Stimulated activated CD4-positive, alpha-beta T cell treated with anti-CD3 and anti-CD28 coated beads, TNF-alpha, amount 100 ng/mL, for 1 hour (primary cell): ENCODE data around the gene ARSJ.
"Not testable (repeated sequence)": the region's sequence is repeated elsewhere in the genome, so short reads cannot be mapped to it uniquely, and the experiment has no call there.

Experiments used
- DNase-seq, 3 donors: peaks; one replicate each; pipeline ENCODE4 v3.0.0-alpha.2; 2020; ENCODE audit warnings: low read depth in 3 of 3, low spot score in 1 of 3

Gene ARSJ

DNA sequence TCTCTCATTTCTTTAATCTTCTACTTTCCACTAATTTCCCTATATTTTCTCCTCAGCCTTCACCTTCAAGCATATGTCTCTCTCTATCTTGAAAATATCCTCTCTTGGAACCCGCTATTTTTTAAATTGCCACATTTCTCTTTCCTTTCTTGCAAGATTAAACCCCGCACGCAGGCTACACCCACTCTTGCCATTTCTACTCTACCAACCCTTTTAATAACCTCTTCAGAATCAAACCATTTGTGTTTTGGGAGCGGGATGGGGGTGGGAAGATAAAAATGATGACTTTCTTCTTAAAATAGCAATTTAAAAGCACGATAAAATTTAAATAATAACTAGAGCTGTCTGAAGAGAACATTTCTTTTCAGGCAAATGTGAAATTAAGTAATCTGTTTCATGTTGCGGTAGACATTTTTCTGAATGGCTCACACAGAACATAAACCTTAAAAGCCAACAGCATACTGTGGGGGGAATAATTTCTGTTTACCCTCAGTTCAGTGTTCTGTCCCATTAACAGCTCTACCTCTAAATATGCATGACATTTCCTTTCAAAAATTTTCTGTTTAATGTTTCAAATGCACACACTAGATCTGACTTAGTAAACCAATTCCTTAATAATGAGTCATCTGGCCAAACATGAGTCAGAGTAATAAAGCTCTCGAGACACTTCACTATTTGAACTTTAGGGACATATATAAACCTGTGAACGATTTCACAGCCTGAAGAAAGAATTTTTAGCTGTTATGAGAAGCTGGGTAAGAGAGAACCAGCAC is 20.5 kb downstream of the ARSJ start:
- no peak for DNase-seq

DNA sequence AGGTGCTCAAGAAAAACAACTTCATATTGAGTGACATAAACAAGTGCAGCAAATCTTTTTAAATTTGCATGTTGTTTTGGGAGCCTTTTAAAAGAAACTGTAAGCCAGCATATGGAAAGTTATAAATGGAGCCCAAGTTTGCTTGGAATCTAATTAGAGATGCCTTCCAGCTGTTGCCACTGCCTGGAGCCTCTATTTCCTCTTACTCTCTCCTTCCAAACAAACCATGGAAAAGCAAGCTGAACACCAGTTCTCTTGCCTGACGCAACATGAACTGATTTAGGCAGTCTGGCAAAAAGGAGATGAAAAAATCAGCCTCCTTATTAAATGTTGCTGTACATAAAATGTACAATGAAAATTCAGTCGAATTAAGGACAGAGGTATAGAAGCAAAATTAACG is 21.5 kb downstream of the ARSJ start:
- no peak for DNase-seq

DNA sequence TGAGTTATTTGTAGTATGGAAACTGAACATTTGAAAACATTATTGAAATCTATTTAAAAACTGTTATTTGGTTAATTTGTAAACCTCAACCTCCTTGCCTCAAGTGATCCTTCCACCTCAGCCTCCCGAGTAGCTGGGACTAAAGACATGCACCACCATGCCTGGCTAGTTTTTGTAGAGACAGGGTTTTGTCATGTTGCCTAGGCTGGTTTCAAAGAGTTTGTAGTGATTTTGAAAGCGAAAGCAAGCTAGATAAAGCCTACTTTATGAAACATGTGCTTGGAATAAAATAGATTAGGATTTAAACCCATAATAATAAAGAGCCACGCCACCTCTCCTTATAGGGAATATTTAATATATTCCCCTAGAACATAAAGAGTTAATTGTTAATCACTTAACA is 23.5 kb downstream of the ARSJ start:
- no peak for DNase-seq

DNA sequence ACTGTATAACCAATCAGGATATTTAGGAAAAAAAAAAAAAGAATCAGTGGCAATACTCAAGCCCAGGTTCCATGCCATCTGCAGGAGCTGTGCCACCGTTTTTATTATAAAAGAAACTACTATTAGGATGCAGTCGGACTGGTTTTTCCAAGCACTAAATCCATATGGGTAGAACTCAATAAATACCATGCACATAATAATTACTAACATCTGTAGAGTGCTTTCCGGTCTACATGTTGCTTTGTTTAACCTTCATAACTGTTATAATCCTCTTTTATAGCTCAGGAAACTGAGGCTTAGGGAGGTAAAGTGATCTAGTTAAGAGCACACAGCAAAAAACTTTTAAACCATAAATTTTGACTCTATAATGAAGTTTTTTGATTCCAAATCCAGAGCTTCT is 24.0 kb downstream of the ARSJ start:
- no peak for DNase-seq

DNA sequence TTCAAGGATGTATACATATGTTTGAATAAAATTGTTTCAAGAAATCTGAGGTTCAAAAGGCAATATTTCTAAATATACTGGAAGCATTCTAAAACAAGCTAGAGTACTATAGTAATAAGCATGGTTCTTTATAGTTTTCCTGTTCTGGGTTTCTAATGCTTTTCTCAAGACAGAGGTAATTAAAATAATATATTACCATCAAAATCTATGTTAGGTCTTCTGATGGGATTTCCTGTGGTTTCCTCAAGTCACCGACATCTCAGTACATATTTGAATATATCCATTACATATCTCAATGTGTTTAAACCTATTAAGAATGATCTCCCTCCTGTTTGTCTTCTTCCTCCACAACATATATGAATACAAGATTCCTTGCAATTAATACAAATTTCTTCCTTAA is 25.6 kb downstream of the ARSJ start:
- DNase-seq = no peak

DNA sequence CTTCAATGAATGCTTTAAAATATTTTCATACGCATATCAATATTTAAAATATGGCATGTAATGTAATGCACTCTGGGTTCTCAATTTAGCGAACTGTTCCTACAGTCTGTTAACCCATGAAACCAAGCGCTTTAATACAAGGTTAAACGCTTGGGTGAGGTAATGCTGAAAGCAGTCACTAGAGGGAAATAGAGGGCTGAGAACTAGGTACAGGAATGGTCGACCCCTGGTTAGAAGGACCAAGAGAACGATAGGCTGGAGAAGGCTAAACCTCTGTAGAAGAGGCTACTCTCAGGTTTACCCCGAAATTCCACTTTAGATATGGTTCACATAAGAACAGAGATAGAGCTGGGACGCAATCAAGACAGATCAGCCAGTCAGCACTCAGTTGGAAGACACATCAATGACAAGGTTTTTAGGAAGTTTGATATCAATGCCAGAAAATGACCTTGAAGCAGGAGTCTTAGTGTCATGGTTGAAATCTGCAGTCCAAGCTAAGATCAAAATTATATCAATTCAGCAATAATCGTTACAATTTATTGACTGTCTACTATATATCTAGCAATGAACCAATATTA is 26.9 kb downstream of the ARSJ start:
- no peak for DNase-seq

DNA sequence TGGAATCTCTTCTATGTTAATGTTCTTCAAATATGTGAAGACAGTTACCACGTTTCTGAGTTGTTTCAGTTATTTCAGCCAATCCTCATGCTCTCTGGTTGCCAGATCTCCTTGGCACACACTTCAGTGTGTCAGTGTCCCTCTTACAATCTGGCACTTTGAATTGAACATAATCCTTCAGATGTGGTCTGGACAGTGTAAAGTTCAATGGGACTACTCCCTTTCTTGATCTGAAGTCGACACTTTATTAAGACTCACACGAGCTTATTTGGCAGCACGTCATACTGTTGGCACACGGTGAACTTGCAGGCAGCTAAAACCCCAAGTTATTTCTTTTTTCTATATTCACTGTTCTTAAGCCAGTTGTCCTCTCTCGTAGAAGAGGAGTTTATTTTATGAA is 28.2 kb downstream of the ARSJ start:
- no peak for DNase-seq

DNA sequence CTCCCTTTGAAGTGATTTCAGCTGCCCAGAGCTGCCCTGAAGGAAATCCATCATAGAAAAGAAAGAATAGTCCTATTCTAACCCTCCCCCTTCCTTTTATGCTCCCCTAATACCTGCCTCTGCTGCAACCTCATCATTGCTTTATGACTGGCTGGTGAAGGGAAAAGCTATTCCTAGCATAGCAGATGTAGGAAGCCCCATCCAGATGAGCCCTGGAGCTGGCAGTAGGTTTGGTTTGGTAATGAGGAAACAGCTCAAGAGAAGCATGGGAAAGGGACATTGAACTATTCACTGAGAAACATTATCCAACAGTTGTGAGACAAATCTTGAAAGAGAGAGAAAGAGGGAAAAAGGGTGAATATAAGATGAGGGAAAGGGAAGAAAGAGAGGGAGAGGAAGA is 29.2 kb downstream of the ARSJ start:
- DNase-seq = no peak

DNA sequence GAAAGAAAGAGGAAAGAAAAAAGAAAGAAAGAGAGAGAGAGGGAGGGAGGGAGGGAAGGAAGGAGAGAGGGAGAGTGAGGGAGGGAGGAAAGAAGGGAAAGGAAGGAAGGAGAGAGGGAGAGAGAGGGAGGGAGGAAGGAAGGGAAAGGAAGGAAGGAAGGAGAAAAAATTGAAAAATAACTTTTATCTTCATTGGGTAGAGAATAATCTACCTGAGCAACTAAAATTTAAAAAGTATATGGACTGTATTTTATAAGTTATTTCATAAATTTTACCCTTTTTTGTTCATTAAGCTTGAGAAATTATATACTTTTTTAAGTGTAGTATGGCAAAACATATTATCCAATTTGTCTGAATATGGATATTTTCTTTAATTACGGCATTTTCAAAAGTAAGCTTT is 32.0 kb downstream of the ARSJ start:
- no peak for DNase-seq

DNA sequence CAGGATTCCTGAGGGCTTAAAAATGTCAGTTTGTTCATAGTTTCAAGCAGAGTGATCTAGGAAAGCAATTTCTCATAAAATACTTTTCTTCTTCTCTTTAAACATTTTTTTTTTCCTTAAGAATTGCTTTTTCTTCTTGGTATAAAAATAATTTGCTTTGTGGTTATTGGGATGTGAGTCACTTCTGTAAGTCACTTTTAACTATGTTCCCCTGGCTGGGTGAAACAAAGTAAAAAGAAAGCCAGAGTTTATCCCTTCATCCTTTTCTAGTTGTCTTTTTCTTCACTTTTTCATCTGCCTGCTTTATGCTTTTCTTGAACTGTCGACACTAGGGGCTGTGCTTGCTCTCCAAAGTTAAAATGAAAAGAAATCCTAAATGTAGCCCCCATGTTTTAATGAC is 33.5 kb downstream of the ARSJ start:
- DNase-seq = no peak

DNA sequence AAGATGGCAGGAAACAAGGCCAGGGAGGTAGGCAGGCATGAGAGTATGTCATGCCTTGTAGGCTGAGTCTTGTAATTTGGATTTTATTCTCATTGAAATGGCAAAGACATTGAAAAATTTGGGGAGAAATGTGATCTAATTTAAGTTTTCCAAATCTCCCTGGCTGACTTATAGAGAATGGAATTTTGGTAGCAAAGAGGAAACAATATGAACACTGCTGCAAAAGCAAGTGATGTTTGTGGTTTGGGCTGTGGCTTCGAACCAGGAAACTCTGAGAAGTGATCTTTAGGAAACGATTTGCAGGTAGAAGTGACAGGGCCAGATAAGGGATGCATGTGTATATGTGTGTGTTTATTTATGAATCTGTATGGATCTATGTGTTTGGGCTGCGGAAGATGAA is 35.6 kb downstream of the ARSJ start:
- DNase-seq = no peak

DNA sequence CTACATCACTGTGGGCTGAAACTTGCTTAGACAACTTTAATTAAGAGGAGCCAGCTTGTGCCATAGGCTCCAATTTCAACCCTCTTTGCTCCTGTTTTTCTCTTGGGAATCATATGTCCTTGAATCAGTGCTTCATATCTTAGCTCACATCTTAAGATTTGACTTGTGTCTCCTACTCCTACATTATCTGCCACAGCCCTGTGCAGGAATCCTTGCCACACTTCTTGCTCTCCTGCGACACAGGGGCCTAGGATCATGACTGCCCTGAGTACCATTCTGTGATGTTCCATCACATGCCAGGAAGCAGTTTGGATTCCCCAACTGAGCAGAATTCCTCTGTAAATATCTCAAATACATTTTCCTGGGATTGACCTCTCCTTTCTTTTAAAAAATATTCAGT is 36.4 kb downstream of the ARSJ start:
- no peak for DNase-seq

DNA sequence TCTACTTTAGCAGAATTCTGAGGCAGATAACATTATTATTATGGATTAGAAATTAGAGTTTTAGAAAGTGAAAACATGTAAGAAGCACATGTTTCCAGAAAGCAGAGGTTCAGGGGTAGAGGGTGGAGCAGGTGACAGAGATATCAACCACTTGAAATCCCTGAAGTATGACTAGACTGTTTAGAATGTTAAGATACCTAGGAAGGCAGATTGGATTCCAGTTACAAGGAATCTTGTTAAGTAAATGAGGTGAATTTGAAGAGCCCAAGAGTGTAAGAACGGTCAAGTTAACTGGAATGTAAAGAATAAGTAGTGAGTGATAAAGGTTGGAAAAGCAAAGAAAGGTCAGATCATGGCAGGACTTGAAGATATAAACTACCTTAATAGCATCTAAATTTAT is 37.6 kb downstream of the ARSJ start:
- no peak for DNase-seq

DNA sequence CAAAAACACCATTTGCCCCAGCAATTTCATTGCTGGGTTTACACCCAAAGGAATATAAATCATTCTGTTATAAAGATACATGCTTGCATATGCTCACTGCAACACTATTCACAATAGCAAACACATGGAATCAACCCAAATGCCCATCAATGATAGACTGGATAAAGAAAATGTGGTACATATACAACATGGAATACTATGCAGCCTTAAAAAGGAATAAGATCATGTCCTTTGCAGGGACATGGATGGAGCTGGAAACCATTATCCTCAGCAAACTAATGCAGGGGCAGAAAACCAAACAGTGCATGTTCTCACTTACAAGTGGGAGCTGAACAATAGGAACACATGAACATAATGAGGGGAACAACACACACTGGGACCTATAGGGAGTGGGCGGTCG is 39.3 kb downstream of the ARSJ start:
- not testable (repeated sequence) for DNase-seq

DNA sequence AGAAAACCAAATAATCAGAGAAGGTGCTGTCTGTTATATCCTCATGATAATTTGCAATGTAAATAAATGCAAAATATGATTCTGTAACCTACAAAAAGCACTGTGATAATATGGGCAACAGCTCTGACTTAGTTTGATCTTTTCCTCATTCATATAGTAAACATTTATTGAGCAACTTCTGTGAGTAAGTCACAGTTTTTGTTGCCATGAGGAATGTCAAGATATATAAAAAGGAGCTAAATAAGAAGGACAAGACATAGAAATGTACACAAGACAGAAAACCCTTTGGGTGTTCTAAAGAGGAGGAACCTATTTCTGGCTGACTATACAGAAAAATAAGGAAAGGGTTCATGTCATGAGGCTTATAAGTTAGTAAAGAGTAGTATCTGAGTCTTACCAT is 44.3 kb downstream of the ARSJ start:
- DNase-seq = no peak

DNA sequence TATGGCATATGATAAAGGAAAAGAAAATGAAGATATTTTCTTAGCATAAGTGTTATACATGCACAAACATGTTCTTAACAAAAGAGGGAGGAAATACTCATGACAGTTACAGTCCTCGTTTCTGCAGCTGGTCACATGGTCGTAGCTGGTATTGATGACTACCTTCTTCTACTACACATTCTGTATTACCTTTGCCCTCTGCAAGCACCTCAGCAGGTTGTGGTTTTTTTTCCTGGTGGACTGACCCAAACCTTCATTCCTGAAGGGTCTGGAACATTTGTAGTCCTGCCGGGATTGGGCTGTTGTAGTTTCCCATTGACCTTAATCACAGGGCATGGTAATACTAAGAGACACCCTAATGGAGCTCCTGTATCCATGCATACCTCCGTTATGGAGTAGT is 54.7 kb downstream of the ARSJ start:
- not testable (repeated sequence) for DNase-seq

DNA sequence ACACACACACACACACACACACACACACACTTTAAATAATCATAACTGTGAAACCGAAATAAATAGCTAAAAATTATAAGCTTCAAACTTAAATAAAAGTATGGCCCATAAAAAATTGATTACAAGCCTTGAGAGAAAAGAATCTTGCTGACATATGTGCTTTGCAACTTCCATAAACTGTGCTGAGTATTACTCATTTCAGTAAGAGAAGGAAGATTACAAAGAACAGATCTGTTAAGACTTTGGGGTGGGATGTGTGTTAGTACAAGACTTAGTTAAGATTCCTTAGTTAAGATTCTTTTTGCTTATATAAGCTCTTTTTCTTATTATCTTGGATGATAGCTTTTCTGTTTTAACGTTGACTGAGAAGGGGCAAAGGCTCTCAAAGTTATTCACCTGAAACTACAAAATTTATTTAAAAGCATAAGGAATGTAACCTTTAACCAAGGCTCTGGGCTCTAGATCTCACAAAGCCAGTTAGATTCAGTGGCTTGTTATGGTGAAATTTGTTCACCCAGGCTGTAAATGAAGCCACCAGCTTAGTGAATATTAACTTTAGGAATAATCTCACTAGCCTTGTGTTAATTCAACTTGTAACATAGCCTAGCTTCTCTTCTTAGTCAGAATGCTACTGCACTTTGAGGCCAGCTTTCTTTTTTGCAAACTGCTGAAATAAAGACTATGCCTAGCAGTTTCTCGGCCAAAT is 58.2 kb downstream of the ARSJ start:
- DNase-seq = no peak

DNA sequence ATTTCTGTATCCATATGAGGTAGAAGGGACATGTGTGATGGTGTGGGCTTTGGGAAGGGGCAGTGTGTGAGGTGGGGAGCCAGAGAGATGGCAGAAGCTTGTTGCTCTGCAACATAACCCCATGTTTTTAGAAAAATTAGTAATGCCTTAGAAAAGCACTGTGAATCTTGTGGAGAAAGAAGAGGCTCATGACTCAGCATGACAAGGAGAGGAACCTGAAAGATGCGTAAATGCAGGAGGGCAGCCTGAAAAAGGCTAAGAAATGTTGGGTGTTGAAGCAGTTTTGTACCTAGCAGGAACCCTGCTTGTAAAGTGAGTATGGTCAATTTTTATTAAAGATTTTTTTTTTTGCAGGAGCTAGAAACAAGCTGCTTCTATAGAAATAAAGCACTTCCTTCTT is 59.8 kb downstream of the ARSJ start:
- DNase-seq = no peak

DNA sequence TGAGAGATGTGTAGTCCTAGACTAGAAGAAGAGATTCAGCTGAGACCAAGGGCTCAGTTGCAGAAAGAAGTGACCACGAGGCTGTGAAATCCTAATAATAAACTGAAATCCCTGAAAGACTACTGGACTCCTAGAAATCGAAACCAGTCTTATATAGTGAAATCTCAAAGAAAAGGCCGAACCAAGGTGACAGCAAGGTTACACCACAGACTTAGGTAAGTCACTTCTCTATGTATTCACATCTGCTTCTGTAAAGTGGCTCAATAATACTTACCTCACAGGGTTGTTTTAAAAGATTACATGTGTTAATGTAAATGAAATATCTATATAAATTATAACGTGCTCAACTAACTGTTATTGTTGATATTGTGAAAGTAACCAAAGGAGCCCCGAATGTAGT is 60.3 kb downstream of the ARSJ start:
- DNase-seq = no peak

DNA sequence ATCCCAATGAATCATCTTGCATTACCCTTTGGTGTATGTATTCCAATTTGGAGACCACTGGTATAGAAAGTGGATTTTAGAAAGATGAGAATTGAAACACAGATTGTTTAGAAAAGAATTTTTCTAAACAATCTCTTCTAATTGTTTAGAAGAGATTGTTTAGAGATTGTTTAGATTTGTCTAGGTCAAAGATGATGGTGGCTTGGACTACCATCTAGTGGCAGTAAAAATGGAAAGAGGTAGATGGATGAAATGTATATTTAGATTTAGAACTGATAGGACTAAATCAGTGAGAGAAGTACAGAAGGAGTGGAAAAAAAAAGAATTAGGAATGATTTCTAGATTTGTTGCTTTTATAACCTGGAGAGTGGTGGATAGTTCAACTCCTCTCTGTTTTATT is 70.6 kb downstream of the ARSJ start:
- no peak for DNase-seq

DNA sequence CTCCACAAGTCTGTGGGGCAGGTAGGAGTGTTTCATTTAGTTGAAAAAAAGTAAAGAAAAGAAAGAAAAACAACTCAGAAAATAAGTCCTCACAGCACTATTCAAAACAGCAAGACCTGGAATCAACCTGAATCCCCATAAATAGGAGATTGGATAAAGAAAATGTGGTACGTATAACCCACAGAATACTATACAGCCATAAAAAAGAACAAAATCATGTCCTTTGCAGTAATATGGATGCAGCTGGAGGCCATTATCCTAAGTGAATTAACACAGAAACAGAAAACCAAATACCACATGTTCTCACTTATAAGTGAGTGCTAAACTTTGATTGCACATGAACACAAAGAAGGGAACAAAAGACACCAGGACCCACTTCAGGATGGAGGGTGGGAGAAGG is 71.9 kb downstream of the ARSJ start:
- DNase-seq = no peak

DNA sequence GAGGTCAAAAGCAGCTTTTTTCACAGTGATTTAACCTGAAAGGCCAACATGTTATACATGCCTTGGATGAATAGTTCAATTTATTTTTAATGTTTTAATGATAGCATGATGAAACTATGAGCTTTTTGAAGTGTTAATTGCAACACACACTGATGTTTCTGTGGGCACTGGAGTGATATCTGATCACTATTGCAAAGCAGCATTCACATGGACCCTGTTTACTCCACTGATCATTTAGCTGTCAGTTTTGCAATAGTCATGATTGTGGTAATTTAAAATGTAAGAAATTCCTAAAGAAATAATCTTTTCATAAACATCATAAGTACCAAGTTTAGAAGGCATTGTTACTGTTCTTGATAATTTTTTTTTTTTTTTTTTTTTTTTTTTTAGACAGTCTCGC is 74.1 kb downstream of the ARSJ start:
- no peak for DNase-seq

DNA sequence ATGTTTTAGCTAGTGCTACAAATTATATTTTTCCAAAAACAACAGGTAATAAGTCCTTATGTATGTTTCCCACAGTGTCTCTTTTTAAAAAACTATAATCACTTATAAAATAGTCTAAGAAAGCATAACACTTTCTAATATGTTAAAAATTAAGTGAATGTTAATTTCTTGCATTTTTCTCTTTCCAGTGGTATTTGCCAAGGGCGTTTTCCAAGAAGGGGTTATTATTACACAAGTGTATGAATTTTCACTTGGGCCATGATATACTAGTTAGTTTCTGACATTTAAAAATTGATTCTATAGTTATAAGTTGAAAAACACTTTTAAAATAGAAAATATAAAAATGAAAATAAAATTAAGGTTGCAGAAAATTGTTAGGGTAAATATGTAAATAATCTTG is 74.6 kb downstream of the ARSJ start:
- no peak for DNase-seq
